Activated CD8-positive, alpha-beta memory T cell treated with anti-CD3 and anti-CD28 coated beads for 48 hours (primary cell): ENCODE data around the gene SPDYE17.
"Not testable (repeated sequence)": the region's sequence is repeated elsewhere in the genome, so short reads cannot be mapped to it uniquely, and the experiment has no call there.

Experiments used
- DNase-seq, 3 experiments: peaks; one replicate each; pipeline ENCODE4 v3.0.0-alpha.2; 2020; ENCODE audit warnings: low read depth in 2 of 3, low spot score in 2 of 3

SPDYE17 gene

GRCh38 chr7:76998764-76999450, 33.3 kb downstream of the SPDYE17 start:
- DNase-seq, result not testable (repeated sequence)

GRCh38 chr7:76998285-76998589, 33.9 kb downstream of the SPDYE17 start:
- DNase-seq, result no peak

GRCh38 chr7:76997381-76998284, 34.5 kb downstream of the SPDYE17 start:
- no peak for DNase-seq

- not testable (repeated sequence) for DNase-seq
Observed at GRCh38 chr7:76996932-76997331, 35.2 kb downstream of the SPDYE17 start.

- not testable (repeated sequence) for DNase-seq
Observed at GRCh38 chr7:76994286-76994685, 37.9 kb downstream of the SPDYE17 start.

- DNase-seq, result not testable (repeated sequence)
Observed at GRCh38 chr7:76993831-76994230, 38.3 kb downstream of the SPDYE17 start.

GRCh38 chr7:76992871-76993270, 39.3 kb downstream of the SPDYE17 start:
- not testable (repeated sequence) for DNase-seq

GRCh38 chr7:76992204-76992603, 40.0 kb downstream of the SPDYE17 start:
- not testable (repeated sequence) for DNase-seq

- not testable (repeated sequence) for DNase-seq
Observed at GRCh38 chr7:76990202-76990601, 42.0 kb downstream of the SPDYE17 start.

- not testable (repeated sequence) for DNase-seq
Observed at GRCh38 chr7:76985924-76986717, 46.0 kb downstream of the SPDYE17 start.

GRCh38 chr7:76984784-76985136, 47.4 kb downstream of the SPDYE17 start:
- DNase-seq, result not testable (repeated sequence)

GRCh38 chr7:76983937-76984783, 48.0 kb downstream of the SPDYE17 start:
- DNase-seq, result not testable (repeated sequence)

GRCh38 chr7:76983333-76983732, 48.8 kb downstream of the SPDYE17 start:
- DNase-seq, result not testable (repeated sequence)

- not testable (repeated sequence) for DNase-seq
Observed at GRCh38 chr7:76982501-76982900, 49.7 kb downstream of the SPDYE17 start.

GRCh38 chr7:76981187-76981970, 50.8 kb downstream of the SPDYE17 start:
- not testable (repeated sequence) for DNase-seq

- DNase-seq, result not testable (repeated sequence)
Observed at GRCh38 chr7:76980576-76980975, 51.6 kb downstream of the SPDYE17 start.

- not testable (repeated sequence) for DNase-seq
Observed at GRCh38 chr7:76977761-76978367, 54.3 kb downstream of the SPDYE17 start.

GRCh38 chr7:76974793-76975579, 57.2 kb downstream of the SPDYE17 start:
- DNase-seq, result not testable (repeated sequence)

- not testable (repeated sequence) for DNase-seq
Observed at GRCh38 chr7:76974336-76974735, 57.8 kb downstream of the SPDYE17 start.
